GM12892 (cell line): ENCODE results near the gene HLA-DQB1.

Source experiments
- POLR2A ChIP-seq: IDR thresholded peaks from 2 replicates; pipeline ENCODE4 v1.6.1; 2011; ENCODE audit warnings: low read depth, low read length, control low read depth
- POLR2AphosphoS5 ChIP-seq: IDR thresholded peaks from 2 replicates; pipeline ENCODE4 v1.6.1; 2011; ENCODE audit warnings: low read depth, low read length, control low read depth

- peak; percentile 93 for TF ChIP-seq POLR2AphosphoS5
- peak; percentile 72 for TF ChIP-seq POLR2A
Measured at GRCh38 chr6:32658268-32658897, 8.1 kb downstream of the HLA-DQB1 start.
